Esophagus muscularis mucosa (tissue), 4 donors: ENCODE data around the gene GKN2. TPM values are rescaled to one million over a fixed set of nuclear protein-coding genes. Genes with fewer than 3 reads are reported as not detected.
"Not testable (repeated sequence)": the region's sequence is repeated elsewhere in the genome, so short reads cannot be mapped to it uniquely, and the experiment has no call there.

Experiments
- DNase-seq: peaks from one replicate; pipeline ENCODE4 v3.0.0-alpha.2; 2017; ENCODE audit errors: extremely low spot score
- H3K27ac ChIP-seq, 4 donors: fragments of 200-600 bp; sonication (generic); replicated peaks in 1 of 4; 1 replicate in 3 of 4; 2 replicates in 1 of 4; pipeline ENCODE4 v1.5.1; 2016 to 2019; ENCODE audit warnings: mild to moderate bottlenecking in 1 of 4
- H3K27me3 ChIP-seq, 4 donors: fragments of 200-600 bp; sonication (generic); one replicate each; pipeline versions ENCODE4 v1.5.1 to v1.6.0; 2016 to 2019
- H3K36me3 ChIP-seq, 4 donors: fragments of 200-600 bp; sonication (generic); one replicate each; pipeline ENCODE4 v1.5.1; 2016 to 2019
- H3K4me1 ChIP-seq, 4 donors: fragments of 200-600 bp; sonication (generic); one replicate each; pipeline ENCODE4 v1.5.1; 2016 to 2019
- H3K4me3 ChIP-seq, 4 donors: fragments of 200-600 bp; sonication (generic); 1 replicate in 2 of 4; 2 replicates in 2 of 4; pipeline ENCODE4 v1.5.1; 2016 to 2019; ENCODE audit warnings: mild to moderate bottlenecking in 4 of 4, moderate library complexity in 1 of 4
- H3K9me3 ChIP-seq, 4 donors: fragments of 200-600 bp; sonication (generic); 1 replicate in 3 of 4; 2 replicates in 1 of 4; pipeline ENCODE4 v1.5.1; 2016 to 2019
- CTCF ChIP-seq, 3 experiments: fragments of 200-600 bp in 2 of 3; fragments of 450-650 bp in 1 of 3; sonication (generic) in 2 of 3; IDR thresholded peaks; one replicate each; pipeline ENCODE4 v1.5.1; 2017 to 2019; ENCODE audit warnings: antibody characterized with exemption in 3 of 3, mild to moderate bottlenecking in 2 of 3, moderate library complexity in 1 of 3
- EP300 ChIP-seq: sonication (generic); formaldehyde crosslinking; IDR thresholded peaks from one replicate; pipeline ENCODE4 v1.6.1; 2017; ENCODE audit warnings: antibody characterized with exemption
- POLR2A ChIP-seq: fragments of 450-650 bp; IDR thresholded peaks from one replicate; pipeline ENCODE4 v1.6.1; 2017; ENCODE audit warnings: antibody characterized with exemption, moderate library complexity, mild to moderate bottlenecking, low read depth
- POLR2AphosphoS5 ChIP-seq, 2 donors: sonication (generic); formaldehyde crosslinking; IDR thresholded peaks; one replicate each; pipeline ENCODE4 v1.6.1; 2017; ENCODE audit warnings: antibody characterized with exemption in 2 of 2
- WGBS: methylation state at CpG from one replicate; pipeline ENCODE4 v1.1.5; 2018; 5-methylcytosine and 5-hydroxymethylcytosine counted together
- intact Hi-C: fragments of 100-400 bp; cut with DNase I; formaldehyde crosslinking; loops from one replicate; pipeline ENCODE4 v1.15.1; 2023
- total RNA-seq, 4 donors: library from RNA; depleted of rRNA; stranded (reverse); fragments of >200 nt; gene quantifications; one replicate each; pipeline versions ENCODE4 v1.1.0 to v1.2.1, GENCODE V29; 2016

GKN2 gene
- total RNA-seq, 4 donors from 2014 or later, result not detected

- H3K9me3 ChIP-seq, result no peaks in the 10 kb centered on the region
These were observed 15.5 kb upstream of the GKN2 start for GRCh38 chr2:68968221-68968620.

DNA sequence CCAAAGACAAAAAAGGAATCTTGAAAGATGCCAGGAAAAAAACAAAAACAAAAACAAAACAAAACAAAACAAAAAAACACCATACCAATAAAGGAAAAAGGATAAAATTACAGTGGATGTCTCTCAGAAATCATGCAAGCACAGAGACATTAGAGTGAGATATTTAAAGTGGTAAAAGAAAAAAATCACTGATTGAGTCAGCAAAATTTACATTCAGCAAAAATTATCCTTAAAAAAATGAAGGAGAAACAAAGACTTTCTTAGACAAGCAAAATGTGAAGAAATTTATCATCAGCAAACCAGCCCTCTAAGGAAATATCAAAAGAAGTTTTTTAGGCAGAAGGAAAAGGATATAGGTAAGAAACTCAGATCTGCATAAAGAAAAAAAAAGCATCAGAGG lies 11.6 kb upstream of the GKN2 start:
- no peak overlapping the region for H3K4me3 ChIP-seq
- TF ChIP-seq EP300 (no peak), POLR2AphosphoS5 (IDR thresholded peaks at IDR 0.05) (no peak), CTCF (IDR thresholded peaks at IDR 0.05) (no peak), POLR2A (no peak)
- no peak overlapping the region for H3K27ac ChIP-seq
- H3K4me1 ChIP-seq, result no peaks in the 10 kb centered on the region
- intact Hi-C loops, result no loop called here
- no peaks in the 10 kb centered on the region for H3K9me3 ChIP-seq
- H3K27me3 ChIP-seq, result no peaks in the 10 kb centered on the region
- no peaks in the 10 kb centered on the region for H3K36me3 ChIP-seq
- no peak for DNase-seq

More at GRCh38 chr2:68968221-68968620, 15.5 kb upstream of the GKN2 start:
- intact Hi-C loops, result no loop called here
- peaks cover 0 to 3% (median 0%) of the 10 kb centered on the region in 4 donors for H3K27me3 ChIP-seq
- no peak overlapping the region for H3K4me3 ChIP-seq
- no peaks in the 10 kb centered on the region for H3K36me3 ChIP-seq
- WGBS, result 71% methylated on average over 1 of the region's 1 CpG
- no peak overlapping the region for H3K27ac ChIP-seq
- H3K4me1 ChIP-seq, result no peaks in the 10 kb centered on the region
- TF ChIP-seq POLR2A, result no peak
- TF ChIP-seq POLR2AphosphoS5 (IDR thresholded peaks at IDR 0.05), result no peak
- TF ChIP-seq EP300, result no peak
- no peak for TF ChIP-seq CTCF (IDR thresholded peaks at IDR 0.05)
- DNase-seq, result no peak

- TF ChIP-seq CTCF (IDR thresholded peaks at IDR 0.05), result no peak
- TF ChIP-seq POLR2AphosphoS5 (IDR thresholded peaks at IDR 0.05), result no peak
- TF ChIP-seq POLR2A, result no peak
- TF ChIP-seq EP300, result no peak
- H3K4me3 ChIP-seq, result no peak overlapping the region
- H3K27me3 ChIP-seq, result no peaks in the 10 kb centered on the region
- 93% methylated on average over 4 of the region's 4 CpGs for WGBS
- H3K9me3 ChIP-seq, result no peaks in the 10 kb centered on the region
- intact Hi-C loops, result no loop called here
- H3K36me3 ChIP-seq, result no peaks in the 10 kb centered on the region
- H3K27ac ChIP-seq, result no peak overlapping the region
- no peaks in the 10 kb centered on the region for H3K4me1 ChIP-seq
- no peak for DNase-seq
These were observed 8.7 kb upstream of the GKN2 start for GRCh38 chr2:68961380-68961779.

GRCh38 chr2:68959001-68959400 lies 6.3 kb upstream of the GKN2 start:
- intact Hi-C loops, result no loop called here

GRCh38 chr2:68955432-68955831 lies 2.7 kb upstream of the GKN2 start:
- H3K4me1 ChIP-seq, intact Hi-C loops, DNase-seq, H3K27me3 ChIP-seq, H3K4me3 ChIP-seq, H3K9me3 ChIP-seq, H3K27ac ChIP-seq, H3K36me3 ChIP-seq: not testable (repeated sequence)
- 95% methylated on average over 5 of the region's 5 CpGs for WGBS

More at GRCh38 chr2:68959001-68959400, 6.3 kb upstream of the GKN2 start:
- Histone ChIP-seq H3K4me1 (no peaks in the 10 kb centered on the region), H3K27ac (no peak overlapping the region), H3K4me3 (no peak overlapping the region), H3K36me3 (no peaks in the 10 kb centered on the region), H3K9me3 (no peaks in the 10 kb centered on the region), H3K27me3 (no peaks in the 10 kb centered on the region)
- TF ChIP-seq EP300 (no peak), POLR2AphosphoS5 (IDR thresholded peaks at IDR 0.05) (no peak), POLR2A (no peak), CTCF (IDR thresholded peaks at IDR 0.05) (no peak)
- no peak for DNase-seq
- WGBS, result 84% methylated on average over 1 of the region's 1 CpG
